HG02763 (cell line): Measurements from ENCODE around the gene ASB18.
"Not testable (repeated sequence)": the region's sequence is repeated elsewhere in the genome, so short reads cannot be mapped to it uniquely, and the experiment has no call there.

ENCODE experiments used
- ATAC-seq: cut with Tn5 transposase; IDR thresholded peaks from one replicate; pipeline ENCODE4 v1.9.1; 2021; ENCODE audit warnings: mild to moderate bottlenecking, moderate library complexity; ENCODE audit not compliant: unreplicated experiment

The ASB18 gene

GRCh38 chr2:236264256-236264655 is at the start of gene ASB18:
ASB18 (minus strand) TSS chr2:236264406; CDS start chr2:236264345, 61 bp downstream.
- ATAC-seq, result no peak

- ATAC-seq, result no peak
Measured at GRCh38 chr2:236311286-236311685, 47.1 kb upstream of the ASB18 start.

GRCh38 chr2:236309669-236310029 is 45.4 kb upstream of the ASB18 start:
- no peak for ATAC-seq

- no peak for ATAC-seq
Measured at GRCh38 chr2:236308855-236309668, 44.9 kb upstream of the ASB18 start.

GRCh38 chr2:236307641-236308040 is 43.4 kb upstream of the ASB18 start:
- ATAC-seq, result no peak

GRCh38 chr2:236306825-236307540 is 42.8 kb upstream of the ASB18 start:
- ATAC-seq, result no peak

GRCh38 chr2:236305964-236306605 is 41.9 kb upstream of the ASB18 start:
- ATAC-seq, result no peak

- no peak for ATAC-seq
Measured at GRCh38 chr2:236305531-236305930, 41.3 kb upstream of the ASB18 start.

- no peak for ATAC-seq
Measured at GRCh38 chr2:236303935-236304334, 39.7 kb upstream of the ASB18 start.

GRCh38 chr2:236302555-236302954 is 38.3 kb upstream of the ASB18 start:
- ATAC-seq, result no peak

- no peak for ATAC-seq
Measured at GRCh38 chr2:236298924-236299475, 34.8 kb upstream of the ASB18 start.

GRCh38 chr2:236295481-236295880 is 31.3 kb upstream of the ASB18 start:
- no peak for ATAC-seq

- no peak for ATAC-seq
Measured at GRCh38 chr2:236294647-236295046, 30.4 kb upstream of the ASB18 start.

- no peak for ATAC-seq
Measured at GRCh38 chr2:236293241-236293810, 29.1 kb upstream of the ASB18 start.

GRCh38 chr2:236291911-236292310 is 27.7 kb upstream of the ASB18 start:
- no peak for ATAC-seq

GRCh38 chr2:236291476-236291875 is 27.3 kb upstream of the ASB18 start:
- no peak for ATAC-seq

GRCh38 chr2:236290742-236291425 is 26.7 kb upstream of the ASB18 start:
- ATAC-seq, result no peak

GRCh38 chr2:236289766-236290462 is 25.7 kb upstream of the ASB18 start:
- no peak for ATAC-seq

- ATAC-seq, result not testable (repeated sequence)
Measured at GRCh38 chr2:236288373-236288772, 24.2 kb upstream of the ASB18 start.

- ATAC-seq, result no peak
Measured at GRCh38 chr2:236287656-236288055, 23.4 kb upstream of the ASB18 start.
